GM13977 (cell line): ENCODE measurements around the gene DCTN2.

ENCODE experiments used
- DNase-seq: peaks from one replicate; pipeline ENCODE4 v3.0.0; 2012; ENCODE audit warnings: low spot score
- in situ Hi-C: fragments of 300-500 bp; cut with MboI; formaldehyde crosslinking; loops from one replicate; pipeline ENCODE4 v1.12.0; 2022; ENCODE audit warnings: low sequenced_read_pairs, low pct_unique_long_range_greater_than_20kb, mixed read lengths, inconsistent platforms; ENCODE audit not compliant: unreplicated experiment
- TF ChIP-seq, protein P1 (sequence below): IDR thresholded peaks from 2 replicates; pipeline ENCODE4 v1.5.1; 2012; ENCODE audit warnings: mild to moderate bottlenecking, control low read depth; ENCODE audit not compliant: insufficient read depth; ENCODE audit errors: extremely low read depth, missing control alignments

The DCTN2 gene

DNA sequence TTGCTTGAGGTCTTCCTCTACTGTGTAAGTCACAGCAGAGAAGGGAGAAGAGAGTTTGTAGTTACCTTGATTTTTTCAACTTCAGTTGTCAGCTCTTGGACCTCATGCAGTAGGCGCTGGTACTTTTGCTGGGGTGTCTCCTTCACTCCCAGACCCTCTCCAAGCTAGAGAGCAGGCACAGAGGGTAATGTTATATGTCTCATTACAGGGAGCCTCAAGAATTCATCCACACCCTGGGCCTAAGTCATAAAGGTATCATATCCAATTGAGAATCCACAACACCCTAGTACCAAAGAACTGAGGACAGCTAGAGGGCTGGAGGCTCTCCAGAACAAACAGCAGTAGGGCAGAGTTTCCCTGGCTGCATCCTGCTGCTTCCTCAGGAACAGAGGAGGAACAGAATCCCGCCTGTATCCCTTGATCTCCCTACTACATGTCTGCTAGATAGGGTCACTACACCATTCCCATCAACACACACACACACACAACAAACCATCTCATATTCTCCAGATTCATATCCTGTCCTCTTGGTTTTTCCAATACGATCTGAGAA, 11.9 kb downstream of the DCTN2 start:
- in situ Hi-C loops = no loop called here
- TF ChIP-seq, protein P1, sequence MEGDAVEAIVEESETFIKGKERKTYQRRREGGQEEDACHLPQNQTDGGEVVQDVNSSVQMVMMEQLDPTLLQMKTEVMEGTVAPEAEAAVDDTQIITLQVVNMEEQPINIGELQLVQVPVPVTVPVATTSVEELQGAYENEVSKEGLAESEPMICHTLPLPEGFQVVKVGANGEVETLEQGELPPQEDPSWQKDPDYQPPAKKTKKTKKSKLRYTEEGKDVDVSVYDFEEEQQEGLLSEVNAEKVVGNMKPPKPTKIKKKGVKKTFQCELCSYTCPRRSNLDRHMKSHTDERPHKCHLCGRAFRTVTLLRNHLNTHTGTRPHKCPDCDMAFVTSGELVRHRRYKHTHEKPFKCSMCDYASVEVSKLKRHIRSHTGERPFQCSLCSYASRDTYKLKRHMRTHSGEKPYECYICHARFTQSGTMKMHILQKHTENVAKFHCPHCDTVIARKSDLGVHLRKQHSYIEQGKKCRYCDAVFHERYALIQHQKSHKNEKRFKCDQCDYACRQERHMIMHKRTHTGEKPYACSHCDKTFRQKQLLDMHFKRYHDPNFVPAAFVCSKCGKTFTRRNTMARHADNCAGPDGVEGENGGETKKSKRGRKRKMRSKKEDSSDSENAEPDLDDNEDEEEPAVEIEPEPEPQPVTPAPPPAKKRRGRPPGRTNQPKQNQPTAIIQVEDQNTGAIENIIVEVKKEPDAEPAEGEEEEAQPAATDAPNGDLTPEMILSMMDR = no peak
- DNase-seq = no peak

DNA sequence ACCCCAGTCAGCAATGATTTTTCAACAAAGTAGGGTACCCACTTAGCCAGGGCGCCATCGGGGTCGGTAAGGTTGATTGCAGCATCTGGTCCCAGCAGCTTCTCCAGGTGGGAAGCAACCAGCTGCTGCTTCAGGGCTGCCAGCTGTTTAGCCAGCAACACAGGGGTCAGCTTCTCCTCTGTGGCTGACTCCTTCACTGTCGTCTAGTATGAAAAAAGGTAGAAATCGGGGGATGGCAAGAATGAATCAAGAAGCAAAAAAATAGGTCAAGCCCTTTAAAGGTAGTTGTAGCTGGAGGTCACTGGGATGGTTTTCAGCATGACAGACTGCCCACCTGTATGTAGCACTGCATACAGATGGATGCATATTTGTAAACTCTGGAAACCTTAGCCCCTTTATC, 12.7 kb downstream of the DCTN2 start:
- DNase-seq = no peak
- in situ Hi-C loops = no loop called here
- TF ChIP-seq, protein P1 = no peak

DNA sequence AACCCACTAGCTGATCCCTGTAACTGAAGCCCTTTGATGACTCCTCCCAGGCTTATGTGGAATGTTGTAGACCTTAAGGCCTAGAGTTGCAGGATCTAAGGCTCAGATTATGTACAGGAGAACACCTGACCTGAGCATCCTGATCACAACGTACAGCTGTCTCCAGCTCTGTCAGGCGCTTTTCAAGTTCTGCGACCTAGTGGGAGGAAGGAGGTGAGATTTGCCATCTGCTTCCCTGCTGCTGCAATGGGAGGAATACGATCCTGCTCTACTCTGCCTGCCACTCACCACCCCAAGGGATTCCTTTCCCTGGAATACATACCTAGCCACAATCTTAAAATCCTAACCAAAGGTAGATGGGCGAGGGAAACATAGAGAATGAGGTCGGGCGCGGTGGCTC, 13.9 kb downstream of the DCTN2 start:
- in situ Hi-C loops = no loop called here
- TF ChIP-seq, protein P1 = no peak
- DNase-seq = no peak

DNA sequence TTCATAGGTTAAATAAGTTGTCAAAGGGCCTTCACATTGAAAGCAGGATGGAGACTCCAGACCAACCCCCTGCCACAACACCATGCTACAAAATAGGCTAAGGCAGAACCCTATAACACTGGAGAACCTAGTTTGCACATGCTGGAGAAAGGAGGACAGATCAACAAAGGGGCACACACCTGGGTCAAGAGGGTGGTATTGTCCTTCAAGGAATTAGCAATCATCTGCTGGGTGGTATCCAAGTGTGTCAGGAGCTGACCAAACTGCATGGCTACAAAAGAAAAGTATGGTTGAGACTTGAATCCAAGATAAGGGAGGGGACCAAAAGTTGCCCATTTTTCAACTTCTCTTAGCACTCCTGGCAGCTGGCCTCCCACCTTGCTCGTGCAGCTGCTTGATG, 15.2 kb downstream of the DCTN2 start:
- no peak for DNase-seq
- in situ Hi-C loops = no loop called here

DNA sequence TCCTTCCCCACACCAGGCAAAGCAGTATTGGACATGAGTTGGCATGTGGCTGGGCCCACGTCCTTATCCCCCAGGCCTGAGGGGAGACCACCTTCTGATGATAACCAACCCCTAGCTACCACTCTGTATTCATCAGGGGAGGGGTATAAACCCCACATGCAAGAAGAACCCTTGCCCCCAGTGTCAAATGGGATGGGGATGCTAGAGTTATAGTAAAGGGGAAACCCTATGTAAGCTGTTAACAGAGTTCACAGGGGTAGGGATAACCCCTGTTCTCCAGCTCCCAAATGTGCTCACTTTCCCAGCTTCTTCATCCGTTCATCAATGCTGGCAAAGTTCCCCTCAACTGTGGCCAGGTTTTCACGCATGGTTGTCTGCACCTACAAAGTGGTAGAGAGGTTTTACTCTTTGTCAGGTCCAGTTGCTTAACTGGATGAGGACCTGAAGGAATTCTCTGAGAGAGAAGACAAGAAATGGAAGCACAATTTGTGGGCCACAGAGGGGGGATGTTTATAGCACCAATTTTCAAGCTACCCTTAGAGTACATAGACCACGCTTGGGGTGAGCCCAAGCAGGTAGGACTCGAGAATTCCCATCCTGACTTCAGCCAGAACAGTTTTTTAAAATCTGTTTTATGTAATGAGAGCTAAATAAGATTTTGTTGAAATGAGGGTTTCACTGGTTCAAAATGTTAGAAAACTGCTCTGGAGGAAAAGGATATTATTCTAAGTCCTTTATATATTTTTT, 16.4 kb downstream of the DCTN2 start:
- no peak for DNase-seq
- TF ChIP-seq, protein P1 = no peak
- in situ Hi-C loops = no loop called here

More for the DNA sequence above, 15.2 kb downstream of the DCTN2 start:
- TF ChIP-seq, protein P1 = no peak

DNA sequence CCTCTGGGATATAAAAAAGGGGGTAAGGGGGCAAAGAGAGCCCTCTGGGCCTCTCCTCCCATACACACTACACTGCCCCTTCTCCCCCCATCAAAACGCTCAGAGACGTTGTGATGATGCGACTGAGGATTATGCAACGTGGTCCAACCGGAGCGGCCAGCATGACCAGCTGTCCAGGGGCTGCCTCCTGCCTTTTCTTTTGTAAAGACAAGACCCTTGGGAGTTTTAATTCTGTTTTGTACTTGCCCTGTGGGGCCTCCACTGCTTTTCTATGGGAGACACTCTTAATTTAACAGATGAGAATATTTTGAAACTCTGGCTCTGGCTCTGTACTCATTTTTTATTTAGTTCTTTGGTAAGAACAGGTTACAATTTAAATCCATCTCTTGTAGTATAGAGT, 17.2 kb downstream of the DCTN2 start:
- DNase-seq = no peak
- TF ChIP-seq, protein P1 = no peak
- in situ Hi-C loops = no loop called here
